Measurements from ENCODE around the gene CCDC197. TPM values are rescaled to one million over a fixed set of nuclear protein-coding genes. Genes with fewer than 3 reads are reported as not detected.

The CCDC197 gene
- total RNA-seq, 1 experiment from 2014 or later, result not detected

- no peak overlapping the region; a peak in 2 of 7 replicates for H3K27ac Mint-ChIP-seq
- no peak for DNase-seq
Observed at GRCh38 chr14:94058128-94058673, 61.1 kb downstream of the CCDC197 start.

More at GRCh38 chr14:94058128-94058673, 61.1 kb downstream of the CCDC197 start:
- Histone ChIP-seq H3K4me1 (ENCODE audit: insufficient read depth, low read length) (peaks cover 5% of the 10 kb centered on the region; the same call in 1 of the 2 replicates), H3K18ac (ENCODE audit: insufficient read length, low read depth, low read length) (no peak overlapping the region), H4K5ac (ENCODE audit: insufficient read length, low read depth, low read length) (no peak overlapping the region), H3K27ac (ENCODE audit: insufficient read length, low read depth, low read length) (no peak overlapping the region), H3K9me3 (ENCODE audit: control insufficient read depth, low read depth, low read length) (no peaks in the 10 kb centered on the region), H2BK20ac (ENCODE audit: low read depth, low read length, poor library complexity, severe bottlenecking) (no peak overlapping the region), H2BK15ac (ENCODE audit: low read depth, low read length) (no peak overlapping the region), H4K8ac (replicated peaks; ENCODE audit: insufficient read length, low read depth, low read length) (no peak overlapping the region), H4K20me1 (ENCODE audit: control insufficient read depth, insufficient read depth, insufficient read length) (no peaks in the 10 kb centered on the region), H3K4me2 (ENCODE audit: insufficient read depth, insufficient read length, low read length) (no peak overlapping the region), H3K79me1 (ENCODE audit: insufficient read depth, low read depth, low read length, poor library complexity, severe bottlenecking) (no peaks in the 10 kb centered on the region), H2AK5ac (ENCODE audit: insufficient read length, low read length) (no peak overlapping the region), H3K56ac (ENCODE audit: insufficient read length, low read depth, low read length) (no peak overlapping the region), H3K14ac (ENCODE audit: insufficient read depth, low read length) (no peak overlapping the region), H4K91ac (ENCODE audit: insufficient read length, low read depth, low read length) (no peak overlapping the region), H2BK12ac (ENCODE audit: insufficient read length, low read depth, low read length) (no peak overlapping the region), H2BK5ac (ENCODE audit: insufficient read length, low read length) (no peak overlapping the region), H2AFZ (ENCODE audit: low read length) (no peak overlapping the region), H3K79me2 (ENCODE audit: insufficient read depth, low read length) (no peaks in the 10 kb centered on the region), H3K23me2 (ENCODE audit: insufficient read length, low read depth, low read length, poor library complexity, severe bottlenecking) (no peaks in the 10 kb centered on the region), H3K9ac (ENCODE audit: extremely low read depth, insufficient read length, low read length) (no peak overlapping the region), H3K27me3 (ENCODE audit: insufficient read depth, low read length) (no peaks in the 10 kb centered on the region), H3T11ph (ENCODE audit: low read length) (no peak overlapping the region), H3K4ac (ENCODE audit: low read depth, low read length) (no peak overlapping the region), H2BK120ac (ENCODE audit: low read depth, low read length, poor library complexity, severe bottlenecking) (no peak overlapping the region), H3K23ac (ENCODE audit: insufficient read length, low read depth, low read length) (no peak overlapping the region)
- H3K9me3 Mint-ChIP-seq, result no peaks in the 10 kb centered on the region
- peaks cover 10 to 12% of the 10 kb centered on the region in 2 experiments for H3K4me1 Mint-ChIP-seq
- H3K36me3 Mint-ChIP-seq (ENCODE audit: insufficient read depth in 1 of 3, low read depth in 3 of 3), result peaks cover 54 to 87% (median 79%) of the 10 kb centered on the region in 3 experiments; a peak in 6 of 7 replicates
- no peaks in the 10 kb centered on the region for H3K27me3 Mint-ChIP-seq (ENCODE audit: low read depth)
- H3K4me3 Mint-ChIP-seq, result no peak overlapping the region; a peak in 1 of 5 replicates
- no CpG with 5 or more reads among the region's 1 CpG for WGBS (ENCODE audit: extremely low coverage, insufficient read length, low lambda C conversion rate)
- no peak for TF ChIP-seq CTCF (conservative IDR thresholded peaks at IDR 0.05)

Small RNA genes lying within 50 kb of the gene (microRNA-seq; reads per million reads assigned to microRNA genes)
- gene MIR4506 (ENCODE audit: borderline microRNAs expressed), result not detected

Other genes starting within 250 kb of the CCDC197 start
- gene PRIMA1, start 208.8 kb upstream of the CCDC197 start, total RNA-seq (2021), result 1.7 and 2.3 TPM in 2 replicates
- gene FAM181A, start 70.0 kb upstream of the CCDC197 start, total RNA-seq (2021), result not detected in 2 replicates
- 0.35 and 1.3 TPM in 2 replicates for gene ASB2, start 20.7 kb upstream of the CCDC197 start, total RNA-seq (2021)
- gene OTUB2, start 29.0 kb downstream of the CCDC197 start, total RNA-seq (2021), result 3.6 and 3.7 TPM in 2 replicates
- 172 TPM in 2 replicates for gene DDX24, start 83.9 kb downstream of the CCDC197 start, total RNA-seq (2021)
- gene IFI27L1, start 84.0 kb downstream of the CCDC197 start, total RNA-seq (2021), result 27.4 TPM in 2 replicates
- 1.7 TPM in 2 replicates for gene IFI27, start 113.4 kb downstream of the CCDC197 start, total RNA-seq (2021)
- gene IFI27L2, start 132.3 kb downstream of the CCDC197 start, total RNA-seq (2021), result 28.6 and 32.5 TPM in 2 replicates
- gene PPP4R4, start 177.0 kb downstream of the CCDC197 start, total RNA-seq (2021), result 3.9 and 5.1 TPM in 2 replicates

Measured in H9 (cell line).